K562 (cell line): ENCODE measurements around the gene UBE3B. TPM values are rescaled to one million over a fixed set of nuclear protein-coding genes. Genes with fewer than 3 reads are reported as not detected.

Experiments used
- ATAC-seq: fragments of 200-7000 bp; cut with Tn5 transposase; 3 replicates; pipeline ENCODE4 v1.9.1; 2020; ENCODE audit warnings: moderate library complexity
- BruUV-seq: library from RNA; stranded (reverse); fragments of 400-500 nt; replicated peaks from 2 replicates; lab custom pipeline; 2021; lab: Mats Ljungman, UMichigan
- CTCF ChIA-PET: fragments of 300-600 bp; formaldehyde crosslinking; extraction: SDS; loops from one replicate; lab custom pipeline; 2021; ENCODE audit warnings: low intra/inter-chr PET ratio; lab: Yijun Ruan, JAX
- POLR2A ChIA-PET: fragments of 300-600, 350-650 bp; sonication (Branson Sonifier 250); formaldehyde crosslinking; extraction: SDS; loops from one replicate; lab custom pipeline; 2021; ENCODE audit warnings: antibody characterized with exemption, inconsistent platforms; lab: Yijun Ruan, JAX
- DNase-seq, 4 experiments: peaks; one replicate each; pipeline versions ENCODE4 v3.0.0 to v3.0.0-alpha.2; 2011 to 2018; ENCODE audit warnings: low spot score in 3 of 4, mixed read lengths in 3 of 4; ENCODE audit errors: extremely low read depth in 1 of 4
- FAIRE-seq: peaks from 2 replicates; lab custom pipeline; 2011; peaks lifted over from hg19 to GRCh38; lab: Jason Lieb, UNC
- H2AFZ ChIP-seq: 2 replicates; pipeline ENCODE4 v1.6.0; 2011; ENCODE audit warnings: low read depth, low read length, control low read depth, inconsistent platforms
- H3K27ac ChIP-seq: fragments of 200-600 bp; 3 replicates; pipeline ENCODE4 v1.8.0; 2011; ENCODE audit warnings: low read depth, mild to moderate bottlenecking, control low read depth, inconsistent platforms, low read length, moderate library complexity, mixed read lengths; ENCODE audit errors: extremely low read depth
- H3K27me3 ChIP-seq, 2 experiments: fragments of 300-600 bp in 1 of 2; 2 replicates in 1 of 2; 3 replicates in 1 of 2; pipeline versions ENCODE4 v1.6.0 to v1.8.0; 2011; ENCODE audit warnings: inconsistent platforms in 2 of 2, low read length in 2 of 2, mild to moderate bottlenecking in 1 of 2, mixed read lengths in 1 of 2, moderate library complexity in 1 of 2; ENCODE audit not compliant: control insufficient read depth in 2 of 2, insufficient read depth in 2 of 2
- H3K36me3 ChIP-seq: fragments of 300-600 bp; 3 replicates; pipeline ENCODE4 v1.8.0; 2011; ENCODE audit warnings: mild to moderate bottlenecking, low read length, inconsistent platforms; ENCODE audit not compliant: control insufficient read depth, insufficient read depth
- H3K4me1 ChIP-seq, 2 experiments: fragments of 200-600 bp in 1 of 2; replicated peaks in 1 of 2; 2 replicates in 1 of 2; 3 replicates in 1 of 2; pipeline versions ENCODE4 v1.5.1 to v1.8.0; 2011; ENCODE audit warnings: inconsistent platforms in 2 of 2, low read length in 2 of 2, mild to moderate bottlenecking in 1 of 2, mixed read lengths in 1 of 2, moderate library complexity in 1 of 2; ENCODE audit not compliant: control insufficient read depth in 2 of 2, insufficient read depth in 2 of 2
- H3K4me2 ChIP-seq: 2 replicates; pipeline ENCODE4 v1.6.1; 2011; ENCODE audit warnings: low read length, control low read depth, inconsistent platforms, mixed read lengths; ENCODE audit not compliant: insufficient read depth
- H3K4me3 ChIP-seq: fragments of 200-600 bp; sonication (generic), shearing (Covaris generic); 2 replicates; pipeline ENCODE4 v1.5.1; 2016; ENCODE audit warnings: control low read depth, inconsistent platforms
- H3K79me2 ChIP-seq: fragments of 200-600 bp; 3 replicates; pipeline ENCODE4 v1.8.0; 2011; ENCODE audit warnings: low read length, inconsistent platforms; ENCODE audit not compliant: control insufficient read depth, insufficient read depth
- H3K9ac ChIP-seq, 2 experiments: 2 replicates each; pipeline versions ENCODE4 v1.6.0 to v1.6.1; 2011; ENCODE audit warnings: low read depth in 2 of 2, low read length in 2 of 2, control low read depth in 1 of 2, inconsistent platforms in 1 of 2, mild to moderate bottlenecking in 1 of 2, mixed read lengths in 1 of 2; ENCODE audit not compliant: insufficient read depth in 1 of 2
- H3K9me1 ChIP-seq: one replicate; pipeline ENCODE4 v1.6.0; 2011; ENCODE audit warnings: inconsistent platforms, mild to moderate bottlenecking, low read length, moderate library complexity; ENCODE audit not compliant: control insufficient read depth, insufficient read depth
- H3K9me3 ChIP-seq: replicated peaks from 2 replicates; pipeline ENCODE4 v1.5.1; 2011; ENCODE audit warnings: low read depth, low read length, inconsistent platforms; ENCODE audit not compliant: control insufficient read depth, insufficient read depth
- H4K20me1 ChIP-seq: replicated peaks from 2 replicates; pipeline ENCODE4 v1.6.1; 2011; ENCODE audit warnings: low read length, inconsistent platforms, mixed read lengths; ENCODE audit not compliant: control insufficient read depth, insufficient read depth
- AFF1 ChIP-seq, 2 experiments: fragments of 450-650 bp; IDR thresholded peaks; 2 replicates each; pipeline ENCODE4 v1.6.1; 2018; ENCODE audit warnings: mild to moderate bottlenecking in 2 of 2, low read depth in 1 of 2; ENCODE audit not compliant: partially characterized antibody in 2 of 2
- CBX8 ChIP-seq: fragments of 200-600 bp; sonication (generic); IDR thresholded peaks from 2 replicates; pipeline ENCODE4 v1.6.1; 2012; ENCODE audit warnings: borderline replicate concordance, mixed run types, low read depth, mild to moderate bottlenecking, moderate library complexity, mixed read lengths, low read length, control low read depth, inconsistent platforms; ENCODE audit not compliant: poor library complexity, severe bottlenecking; ENCODE audit errors: extremely low read depth
- FOSL1 ChIP-seq: fragments of 200-800 bp; sonication (Bioruptor generic); conservative IDR thresholded peaks from 2 replicates; pipeline ENCODE4 v1.6.1; 2016; ENCODE audit warnings: missing genetic modification characterization, missing compliant biosample characterization
- HEY1 ChIP-seq: fragments of 250-450 bp; sonication (Bioruptor Pico); IDR thresholded peaks from 2 replicates; pipeline ENCODE4 v1.5.0; 2020; ENCODE audit warnings: mild to moderate bottlenecking, moderate library complexity, borderline replicate concordance
- JUND ChIP-seq, 2 experiments: IDR thresholded peaks; 2 replicates in 1 of 2; 3 replicates in 1 of 2; pipeline ENCODE4 v1.6.1; 2011; ENCODE audit warnings: borderline replicate concordance in 2 of 2, low read depth in 2 of 2, low read length in 2 of 2, improper control_type of control experiment in 1 of 2, missing biosample characterization in 1 of 2, missing genetic modification characterization in 1 of 2, missing genetic modification reagents in 1 of 2
- KLF10 ChIP-seq: fragments of 250-450 bp; sonication (Bioruptor Pico); IDR thresholded peaks from 2 replicates; pipeline ENCODE4 v1.6.1; 2021; ENCODE audit warnings: matching md5 sums
- NCOA1 ChIP-seq: fragments of 450-650 bp; IDR thresholded peaks from 2 replicates; pipeline ENCODE4 v1.6.1; 2016; ENCODE audit warnings: low read depth
- POLR2H ChIP-seq: IDR thresholded peaks from 2 replicates; pipeline ENCODE4 v1.6.1; 2016; ENCODE audit warnings: missing genetic modification characterization, low read depth, mild to moderate bottlenecking, control low read depth, missing compliant biosample characterization, moderate library complexity
- PRDM10 ChIP-seq: fragments of 450-650 bp; IDR thresholded peaks from 2 replicates; pipeline ENCODE4 v1.6.1; 2018; ENCODE audit not compliant: partially characterized antibody
- ZBTB9 ChIP-seq: fragments of 450-650 bp; formaldehyde crosslinking; IDR thresholded peaks from 2 replicates; pipeline ENCODE4 v1.4.0; 2020; ENCODE audit warnings: mild to moderate bottlenecking, moderate library complexity
- WGBS: fragments of 100-300 bp; shearing (Covaris generic); methylation state at CpG from one replicate; pipeline ENCODE4 v1.1.6; 2016; ENCODE audit warnings: low coverage, mixed read lengths; ENCODE audit not compliant: insufficient coverage; ENCODE audit errors: missing lambda C conversion rate; 5-methylcytosine and 5-hydroxymethylcytosine counted together
- in situ Hi-C: fragments of 300-500 bp; cut with MboI; formaldehyde crosslinking; loops from 4 replicates; pipeline ENCODE4 v1.15.0; 2018; ENCODE audit warnings: inconsistent platforms, mixed read lengths
- intact Hi-C: fragments of 100-400 bp; cut with micrococcal nuclease; formaldehyde crosslinking; loops from 2 replicates; pipeline ENCODE4 v1.14.2; 2022
- polyA plus RNA-seq, 8 experiments: library from polyadenylated mRNA; depleted of rRNA in 4 of 8; stranded (reverse) in 5 of 8; unstranded in 3 of 8; fragments of >200 nt; fragmentation: Nextera tagmentation in 2 of 8; fragmentation: Illumina TruSeq in 1 of 8; extraction: Ambion mirVana in 2 of 8; extraction: Trizol in 1 of 8; gene quantifications; 2 replicates each; pipeline versions ENCODE4 v1.2.1 to v1.2.3, GENCODE V29; 2011 to 2014; ENCODE audit warnings: inconsistent platforms in 1 of 8, missing spikeins in 1 of 8
- total RNA-seq, 7 experiments: library from RNA; depleted of rRNA in 6 of 7; stranded (reverse); fragments of >200 nt in 6 of 7; fragmentation: Illumina TruSeq in 2 of 7; extraction: Trizol in 2 of 7; gene quantifications; 2 replicates each; pipeline versions ENCODE4 v1.2.1 to v1.2.3, GENCODE V29; 2011 to 2021; ENCODE audit warnings: low replicate concordance in 1 of 7

The UBE3B gene
- total and polyA plus RNA-seq, 9 of the 15 experiments (the other 6 are each of a cell fraction or from before 2014, with no cell fraction given) = 7.6 to 23.6 (median 15.5) TPM

GRCh38 chr12:109496306-109496705 is 18.9 kb downstream of the UBE3B start (continued):
- TF ChIP-seq PRDM10 (no peak), CBX8 (no peak)
- TF ChIP-seq, all 486 proteins: peak for 0

- H3K4me1 ChIP-seq = no peaks in the 10 kb centered on the region
- H3K4me2 ChIP-seq = no peak overlapping the region
- no peak overlapping the region for H2AFZ ChIP-seq
- BruUV-seq = no TSS peak
- no peak overlapping the region for H3K27ac ChIP-seq
- no peaks in the 10 kb centered on the region for H3K27me3 ChIP-seq
- no peaks in the 10 kb centered on the region for H3K79me2 ChIP-seq
- no peak for ATAC-seq
- H3K4me3 ChIP-seq = no peak overlapping the region
- H3K9ac ChIP-seq = no peak overlapping the region
- in situ Hi-C loops = no loop called here
- POLR2A ChIA-PET = no interaction called here
- peak in 1 of 4 experiments; percentile 16 for DNase-seq
- H3K9me3 ChIP-seq = no peaks in the 10 kb centered on the region; the same call in 1 of the 2 replicates
- CTCF ChIA-PET = no interaction called here
- 35% methylated on average over 7 of the region's 7 CpGs for WGBS
- H3K9me1 ChIP-seq = no peaks in the 10 kb centered on the region
- peaks cover 60% of the 10 kb centered on the region; the same call in 2 of the 3 replicates for H3K36me3 ChIP-seq
- no peaks in the 10 kb centered on the region for H4K20me1 ChIP-seq
- intact Hi-C loops = no loop called here
- peak; percentile 54 for FAIRE-seq
- TF ChIP-seq AFF1 (IDR thresholded peaks at IDR 0.05; ENCODE audit: low read depth in 1 of 2, partially characterized antibody in 2 of 2) = no peak
- TF ChIP-seq ZBTB9 = no peak
- TF ChIP-seq KLF10 = no peak
- 0 out of 2 replicates have a peak, but pooled peaks have one; percentile 21 for TF ChIP-seq JUND (IDR thresholded peaks at IDR 0.05; ENCODE audit: borderline replicate concordance, low read depth, low read length)
- TF ChIP-seq JUND (tag; IDR thresholded peaks at IDR 0.05; ENCODE audit: borderline replicate concordance, low read depth, low read length) = no peak
- no peak for TF ChIP-seq NCOA1
- TF ChIP-seq HEY1 = no peak
- TF ChIP-seq POLR2H (tag) = no peak
- TF ChIP-seq FOSL1 (tag) = peak; percentile 48; the same call in 1 of the 2 replicates
Observed at GRCh38 chr12:109497675-109498074, 20.2 kb downstream of the UBE3B start.
